K562 (cell line): ENCODE results near the gene PRKD1. TPM values are rescaled to one million over a fixed set of nuclear protein-coding genes. Genes with fewer than 3 reads are reported as not detected.

Experiments used
- ATAC-seq: fragments of 200-7000 bp; cut with Tn5 transposase; 3 replicates; pipeline ENCODE4 v1.9.1; 2020; ENCODE audit warnings: moderate library complexity
- BruUV-seq: library from RNA; stranded (reverse); fragments of 400-500 nt; replicated peaks from 2 replicates; lab custom pipeline; 2021; lab: Mats Ljungman, UMichigan
- CTCF ChIA-PET: fragments of 300-600 bp; formaldehyde crosslinking; extraction: SDS; loops from one replicate; lab custom pipeline; 2021; ENCODE audit warnings: low intra/inter-chr PET ratio; lab: Yijun Ruan, JAX
- POLR2A ChIA-PET: fragments of 300-600, 350-650 bp; sonication (Branson Sonifier 250); formaldehyde crosslinking; extraction: SDS; loops from one replicate; lab custom pipeline; 2021; ENCODE audit warnings: antibody characterized with exemption, inconsistent platforms; lab: Yijun Ruan, JAX
- DNase-seq, 4 experiments: peaks; one replicate each; pipeline versions ENCODE4 v3.0.0 to v3.0.0-alpha.2; 2011 to 2018; ENCODE audit warnings: low spot score in 3 of 4, mixed read lengths in 3 of 4; ENCODE audit errors: extremely low read depth in 1 of 4
- FAIRE-seq: peaks from 2 replicates; lab custom pipeline; 2011; peaks lifted over from hg19 to GRCh38; lab: Jason Lieb, UNC
- H2AFZ ChIP-seq: 2 replicates; pipeline ENCODE4 v1.6.0; 2011; ENCODE audit warnings: low read depth, low read length, control low read depth, inconsistent platforms
- H3K27ac ChIP-seq: fragments of 200-600 bp; 3 replicates; pipeline ENCODE4 v1.8.0; 2011; ENCODE audit warnings: low read depth, mild to moderate bottlenecking, control low read depth, inconsistent platforms, low read length, moderate library complexity, mixed read lengths; ENCODE audit errors: extremely low read depth
- H3K27me3 ChIP-seq, 2 experiments: fragments of 300-600 bp in 1 of 2; 2 replicates in 1 of 2; 3 replicates in 1 of 2; pipeline versions ENCODE4 v1.6.0 to v1.8.0; 2011; ENCODE audit warnings: inconsistent platforms in 2 of 2, low read length in 2 of 2, mild to moderate bottlenecking in 1 of 2, mixed read lengths in 1 of 2, moderate library complexity in 1 of 2; ENCODE audit not compliant: control insufficient read depth in 2 of 2, insufficient read depth in 2 of 2
- H3K36me3 ChIP-seq: fragments of 300-600 bp; 3 replicates; pipeline ENCODE4 v1.8.0; 2011; ENCODE audit warnings: mild to moderate bottlenecking, low read length, inconsistent platforms; ENCODE audit not compliant: control insufficient read depth, insufficient read depth
- H3K4me1 ChIP-seq, 2 experiments: fragments of 200-600 bp in 1 of 2; replicated peaks in 1 of 2; 2 replicates in 1 of 2; 3 replicates in 1 of 2; pipeline versions ENCODE4 v1.5.1 to v1.8.0; 2011; ENCODE audit warnings: inconsistent platforms in 2 of 2, low read length in 2 of 2, mild to moderate bottlenecking in 1 of 2, mixed read lengths in 1 of 2, moderate library complexity in 1 of 2; ENCODE audit not compliant: control insufficient read depth in 2 of 2, insufficient read depth in 2 of 2
- H3K4me2 ChIP-seq: 2 replicates; pipeline ENCODE4 v1.6.1; 2011; ENCODE audit warnings: low read length, control low read depth, inconsistent platforms, mixed read lengths; ENCODE audit not compliant: insufficient read depth
- H3K4me3 ChIP-seq: fragments of 200-600 bp; sonication (generic), shearing (Covaris generic); 2 replicates; pipeline ENCODE4 v1.5.1; 2016; ENCODE audit warnings: control low read depth, inconsistent platforms
- H3K79me2 ChIP-seq: fragments of 200-600 bp; 3 replicates; pipeline ENCODE4 v1.8.0; 2011; ENCODE audit warnings: low read length, inconsistent platforms; ENCODE audit not compliant: control insufficient read depth, insufficient read depth
- H3K9ac ChIP-seq, 2 experiments: 2 replicates each; pipeline versions ENCODE4 v1.6.0 to v1.6.1; 2011; ENCODE audit warnings: low read depth in 2 of 2, low read length in 2 of 2, control low read depth in 1 of 2, inconsistent platforms in 1 of 2, mild to moderate bottlenecking in 1 of 2, mixed read lengths in 1 of 2; ENCODE audit not compliant: insufficient read depth in 1 of 2
- H3K9me1 ChIP-seq: one replicate; pipeline ENCODE4 v1.6.0; 2011; ENCODE audit warnings: inconsistent platforms, mild to moderate bottlenecking, low read length, moderate library complexity; ENCODE audit not compliant: control insufficient read depth, insufficient read depth
- H3K9me3 ChIP-seq: replicated peaks from 2 replicates; pipeline ENCODE4 v1.5.1; 2011; ENCODE audit warnings: low read depth, low read length, inconsistent platforms; ENCODE audit not compliant: control insufficient read depth, insufficient read depth
- H4K20me1 ChIP-seq: replicated peaks from 2 replicates; pipeline ENCODE4 v1.6.1; 2011; ENCODE audit warnings: low read length, inconsistent platforms, mixed read lengths; ENCODE audit not compliant: control insufficient read depth, insufficient read depth
- CEBPB ChIP-seq: fragments of 450-650 bp; IDR thresholded peaks from 2 replicates; pipeline ENCODE4 v1.6.1; 2016; ENCODE audit warnings: missing genetic modification characterization, missing compliant biosample characterization
- HNRNPH1 ChIP-seq: fragments of 200-400 bp; formaldehyde crosslinking; optimal IDR thresholded peaks from 2 replicates; pipeline ENCODE3; 2017; ENCODE audit warnings: low read depth, mild to moderate bottlenecking, low read length, moderate library complexity
- HOMEZ ChIP-seq: fragments of 250-450 bp; sonication (Bioruptor Pico); IDR thresholded peaks from 2 replicates; pipeline ENCODE4 v1.4.0; 2020; ENCODE audit warnings: mild to moderate bottlenecking, moderate library complexity
- ILF3 ChIP-seq: fragments of 450-650 bp; IDR thresholded peaks from 2 replicates; pipeline ENCODE4 v1.6.1; 2018; ENCODE audit warnings: antibody characterized with exemption, mild to moderate bottlenecking, moderate library complexity, borderline replicate concordance
- ILK ChIP-seq: fragments of 450-650 bp; IDR thresholded peaks from 2 replicates; pipeline ENCODE4 v1.6.1; 2016; ENCODE audit warnings: missing genetic modification characterization, low read depth, mild to moderate bottlenecking, missing compliant biosample characterization, moderate library complexity, borderline replicate concordance
- MIER1 ChIP-seq: fragments of 450-650 bp; IDR thresholded peaks from 2 replicates; pipeline ENCODE4 v1.6.1; 2016; ENCODE audit warnings: antibody characterized with exemption, mild to moderate bottlenecking, low read depth
- NR2C1 ChIP-seq, 2 experiments: fragments of 450-650 bp; IDR thresholded peaks; 2 replicates each; pipeline ENCODE4 v1.6.1; 2017; ENCODE audit warnings: mild to moderate bottlenecking in 2 of 2, antibody characterized with exemption in 1 of 2, inconsistent platforms in 1 of 2, missing compliant biosample characterization in 1 of 2, missing genetic modification characterization in 1 of 2
- NR2F6 ChIP-seq: fragments of 450-650 bp; formaldehyde crosslinking; IDR thresholded peaks from 2 replicates; pipeline ENCODE4 v1.4.0; 2020; ENCODE audit warnings: mild to moderate bottlenecking
- PRMT5 ChIP-seq: sonication (generic); formaldehyde crosslinking; IDR thresholded peaks from 2 replicates; pipeline ENCODE4 v1.5.0; 2020; ENCODE audit warnings: missing genetic modification reagents
- RFX5 ChIP-seq: IDR thresholded peaks from 2 replicates; pipeline ENCODE4 v1.6.1; 2011; ENCODE audit warnings: low read depth, mild to moderate bottlenecking, improper control_type of control experiment, low read length
- TAL1 ChIP-seq: fragments of 450-650 bp; IDR thresholded peaks from 2 replicates; pipeline ENCODE4 v1.6.1; 2016; ENCODE audit warnings: mild to moderate bottlenecking
- XRCC5 ChIP-seq: fragments of 200-400 bp; formaldehyde crosslinking; IDR thresholded peaks from 2 replicates; pipeline ENCODE4 v1.6.1; 2017; ENCODE audit warnings: low read depth, mild to moderate bottlenecking, low read length
- ZBTB12 ChIP-seq: fragments of 250-450 bp; sonication (Bioruptor Pico); IDR thresholded peaks from 2 replicates; pipeline ENCODE4 v1.4.0; 2020
- ZNF511 ChIP-seq: sonication (generic); formaldehyde crosslinking; IDR thresholded peaks from 2 replicates; pipeline ENCODE4 v1.8.0; 2022; ENCODE audit warnings: mild to moderate bottlenecking, missing genetic modification reagents
- ZNF830 ChIP-seq: fragments of 250-450 bp; sonication (Bioruptor Pico); IDR thresholded peaks from 2 replicates; pipeline ENCODE4 v1.5.0; 2021; ENCODE audit warnings: mild to moderate bottlenecking
- WGBS: fragments of 100-300 bp; shearing (Covaris generic); methylation state at CpG from one replicate; pipeline ENCODE4 v1.1.6; 2016; ENCODE audit warnings: low coverage, mixed read lengths; ENCODE audit not compliant: insufficient coverage; ENCODE audit errors: missing lambda C conversion rate; 5-methylcytosine and 5-hydroxymethylcytosine counted together
- in situ Hi-C: fragments of 300-500 bp; cut with MboI; formaldehyde crosslinking; loops from 4 replicates; pipeline ENCODE4 v1.15.0; 2018; ENCODE audit warnings: inconsistent platforms, mixed read lengths
- intact Hi-C: fragments of 100-400 bp; cut with micrococcal nuclease; formaldehyde crosslinking; loops from 2 replicates; pipeline ENCODE4 v1.14.2; 2022
- polyA plus RNA-seq, 8 experiments: library from polyadenylated mRNA; depleted of rRNA in 4 of 8; stranded (reverse) in 5 of 8; unstranded in 3 of 8; fragments of >200 nt; fragmentation: Nextera tagmentation in 2 of 8; fragmentation: Illumina TruSeq in 1 of 8; extraction: Ambion mirVana in 2 of 8; extraction: Trizol in 1 of 8; gene quantifications; 2 replicates each; pipeline versions ENCODE4 v1.2.1 to v1.2.3, GENCODE V29; 2011 to 2014; ENCODE audit warnings: inconsistent platforms in 1 of 8, missing spikeins in 1 of 8
- total RNA-seq, 7 experiments: library from RNA; depleted of rRNA in 6 of 7; stranded (reverse); fragments of >200 nt in 6 of 7; fragmentation: Illumina TruSeq in 2 of 7; extraction: Trizol in 2 of 7; gene quantifications; 2 replicates each; pipeline versions ENCODE4 v1.2.1 to v1.2.3, GENCODE V29; 2011 to 2021; ENCODE audit warnings: low replicate concordance in 1 of 7

The PRKD1 gene
- total and polyA plus RNA-seq, 9 of the 15 experiments (the other 6 are each of a cell fraction or from before 2014, with no cell fraction given) = 0.04 to 0.25 (median 0.13) TPM; not detected in 1

DNA sequence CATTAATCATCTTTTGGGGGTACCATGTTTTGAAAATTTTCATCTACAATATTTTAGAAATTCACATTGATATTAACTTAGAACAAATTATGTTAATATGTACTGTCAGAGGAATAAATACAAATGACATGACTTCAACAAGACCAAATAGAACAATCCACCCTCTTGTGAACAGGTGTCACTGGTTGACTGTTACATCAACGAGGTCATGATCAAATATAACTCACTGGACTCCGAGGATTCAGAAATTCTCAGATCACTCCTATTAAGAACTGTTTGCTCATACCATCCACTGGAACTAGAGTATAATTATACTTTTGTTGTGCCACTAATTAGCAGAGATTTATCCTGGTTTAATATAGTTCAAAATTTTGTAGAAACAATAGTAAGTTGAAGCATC is 318.8 kb downstream of the PRKD1 start:
- no peak overlapping the region for H3K4me3 ChIP-seq
- H3K27ac ChIP-seq = no peak overlapping the region
- POLR2A ChIA-PET = no interaction called here
- no TSS peak for BruUV-seq
- H3K9me3 ChIP-seq = no peaks in the 10 kb centered on the region
- H3K79me2 ChIP-seq = no peaks in the 10 kb centered on the region
- 19% methylated on average over 2 of the region's 2 CpGs for WGBS
- no peaks in the 10 kb centered on the region for H3K9me1 ChIP-seq
- H2AFZ ChIP-seq = no peak overlapping the region
- H4K20me1 ChIP-seq = no peaks in the 10 kb centered on the region
- in situ Hi-C loops (no loop called here), intact Hi-C loops (no loop called here)
- no peaks in the 10 kb centered on the region for H3K4me1 ChIP-seq
- no peak overlapping the region for H3K4me2 ChIP-seq
- no peaks in the 10 kb centered on the region for H3K36me3 ChIP-seq
- ATAC-seq (no peak), FAIRE-seq (no peak), DNase-seq (no peak)
- no peaks in the 10 kb centered on the region for H3K27me3 ChIP-seq
- CTCF ChIA-PET = no interaction called here
- no peak overlapping the region for H3K9ac ChIP-seq
- no peak for TF ChIP-seq ILF3
- TF ChIP-seq CEBPB = no peak
- TF ChIP-seq ZBTB12 (CRISPR knock-in tag) = no peak
- TF ChIP-seq PRMT5 (CRISPR knock-in tag) = no peak
- no peak for TF ChIP-seq HNRNPH1
- no peak for TF ChIP-seq RFX5
- TF ChIP-seq XRCC5 = no peak
- TF ChIP-seq ILK (tag) = no peak
- TF ChIP-seq HOMEZ = no peak
- TF ChIP-seq ZNF511 (CRISPR knock-in tag) = no peak
- TF ChIP-seq ZNF830 (CRISPR knock-in tag) = no peak
- TF ChIP-seq NR2C1 (IDR thresholded peaks at IDR 0.05) = no peak
- TF ChIP-seq NR2C1 (tag; IDR thresholded peaks at IDR 0.05) = no peak
- TF ChIP-seq MIER1 = no peak
- no peak for TF ChIP-seq TAL1
- no peak for TF ChIP-seq NR2F6 (CRISPR knock-in tag)
